ACHN (cell line): Measurements from ENCODE around the gene CELF3.
"Not testable (repeated sequence)": the region's sequence is repeated elsewhere in the genome, so short reads cannot be mapped to it uniquely, and the experiment has no call there.

Experiments
- DNase-seq: peaks from one replicate; pipeline ENCODE4 v3.0.0-alpha.2; 2015
- in situ Hi-C: cut with HindIII; loops from 2 replicates; pipeline ENCODE4 v1.10.0; 2017; ENCODE audit warnings: low sequenced_read_pairs, low pct_ligation_motif_present, low pct_unique_long_range_greater_than_20kb

Gene CELF3

GRCh38 chr1:151706464-151707415 is 9.9 kb downstream of the CELF3 start:
- in situ Hi-C loops, result no loop called here
- DNase-seq, result no peak

DNA sequence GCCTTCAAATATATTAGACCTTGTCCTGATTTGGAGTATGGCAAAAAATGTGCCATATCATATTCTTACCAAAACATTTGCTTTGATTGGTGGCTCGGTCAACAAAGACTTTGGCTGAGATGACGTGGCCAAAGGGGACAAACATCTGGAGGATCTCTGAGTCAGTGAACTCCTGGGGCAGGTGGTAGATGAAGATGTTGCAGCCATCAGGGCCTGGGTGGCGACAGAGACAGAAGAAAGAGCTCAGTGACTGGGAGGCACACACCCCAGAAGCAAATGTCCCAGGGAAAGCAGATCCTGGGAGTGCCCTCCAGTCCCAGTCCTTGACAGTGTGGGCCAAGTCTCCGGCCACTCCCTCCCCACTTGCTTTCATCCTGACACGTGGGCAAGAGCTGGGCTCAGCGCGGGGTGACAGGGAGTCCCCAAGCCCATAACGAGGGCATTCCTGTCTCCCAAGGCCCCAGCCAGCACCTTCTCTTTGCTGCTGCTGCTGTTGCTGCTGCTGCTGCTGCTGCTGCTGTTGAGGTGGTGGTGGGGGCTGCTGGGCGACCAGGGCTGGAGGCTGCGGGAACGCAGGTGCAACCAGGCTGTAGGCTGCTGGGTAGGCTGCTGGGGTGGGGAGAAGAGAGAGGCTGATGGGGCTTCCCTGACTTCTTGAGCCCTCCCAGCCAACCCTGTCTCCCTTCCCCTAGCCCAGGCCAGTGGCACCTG is 10.7 kb downstream of the CELF3 start:
- in situ Hi-C loops, result no loop called here
- DNase-seq, result no peak

DNA sequence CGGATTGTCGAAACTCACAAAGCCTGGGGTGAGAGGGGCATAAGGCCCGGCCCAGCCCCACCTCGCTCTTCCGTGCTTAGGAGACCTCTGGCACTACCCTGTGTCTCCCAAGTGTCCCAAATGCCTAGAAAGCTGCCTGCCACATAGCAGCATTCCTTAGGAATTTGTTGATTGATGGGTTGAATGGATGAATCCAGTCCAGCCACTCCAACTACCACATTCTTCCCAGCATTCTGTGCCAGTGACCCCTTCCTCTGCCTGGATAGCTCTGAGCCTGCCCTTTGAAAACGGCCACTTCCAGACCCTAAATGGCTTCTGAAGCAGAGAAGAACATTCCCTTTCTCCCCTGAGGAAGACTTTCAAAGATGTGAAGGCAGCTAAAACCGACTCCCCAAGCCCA is 11.5 kb downstream of the CELF3 start:
- DNase-seq, result no peak
- in situ Hi-C loops, result no loop called here

- DNase-seq, result no peak
- in situ Hi-C loops, result no loop called here
Observed at GRCh38 chr1:151704246-151704645, 12.4 kb downstream of the CELF3 start.

DNA sequence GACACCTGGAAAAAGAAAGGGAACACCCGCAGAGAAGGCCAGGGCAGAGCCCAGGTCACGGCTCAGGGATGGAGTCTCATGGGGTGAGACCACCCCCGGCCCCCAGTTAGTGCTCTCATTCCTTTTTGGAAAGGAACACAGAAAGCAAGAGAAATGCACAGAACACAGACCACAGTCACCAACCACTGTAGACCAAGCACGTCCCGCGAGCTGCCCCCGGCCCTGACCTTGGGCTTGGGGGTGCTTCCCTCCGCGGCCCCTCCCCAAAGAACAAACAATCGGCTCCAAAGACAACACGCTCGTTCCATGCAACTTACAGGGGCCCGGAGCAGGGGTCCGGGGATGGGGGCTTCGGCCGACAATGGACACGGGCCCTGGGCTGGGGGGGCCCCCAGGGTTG is 12.8 kb downstream of the CELF3 start:
- in situ Hi-C loops, result no loop called here
- no peak for DNase-seq

DNA sequence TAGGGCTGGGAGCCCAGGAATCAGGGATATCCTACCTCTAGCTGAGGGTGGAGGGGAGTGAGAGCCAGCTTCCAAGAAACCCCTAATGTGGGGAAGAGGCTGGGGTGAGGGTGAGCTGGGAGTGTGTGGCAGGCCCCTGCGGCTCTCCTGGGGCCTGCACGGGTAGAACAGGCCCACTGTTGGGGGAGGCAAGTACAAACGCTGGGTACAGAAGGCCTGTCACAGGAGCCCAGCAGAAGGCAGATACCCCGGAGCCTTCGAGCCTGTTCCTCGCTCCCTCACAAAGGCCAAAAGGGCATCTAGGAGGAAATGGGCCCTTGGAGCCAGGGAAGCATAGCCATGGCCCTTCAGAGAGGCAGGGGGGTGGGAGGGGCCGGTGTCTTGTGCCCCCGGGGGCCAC is 13.7 kb downstream of the CELF3 start:
- DNase-seq, result no peak
- in situ Hi-C loops, result no loop called here

- in situ Hi-C loops, result no loop called here
Observed at GRCh38 chr1:151701515-151701914, 15.1 kb downstream of the CELF3 start.

DNA sequence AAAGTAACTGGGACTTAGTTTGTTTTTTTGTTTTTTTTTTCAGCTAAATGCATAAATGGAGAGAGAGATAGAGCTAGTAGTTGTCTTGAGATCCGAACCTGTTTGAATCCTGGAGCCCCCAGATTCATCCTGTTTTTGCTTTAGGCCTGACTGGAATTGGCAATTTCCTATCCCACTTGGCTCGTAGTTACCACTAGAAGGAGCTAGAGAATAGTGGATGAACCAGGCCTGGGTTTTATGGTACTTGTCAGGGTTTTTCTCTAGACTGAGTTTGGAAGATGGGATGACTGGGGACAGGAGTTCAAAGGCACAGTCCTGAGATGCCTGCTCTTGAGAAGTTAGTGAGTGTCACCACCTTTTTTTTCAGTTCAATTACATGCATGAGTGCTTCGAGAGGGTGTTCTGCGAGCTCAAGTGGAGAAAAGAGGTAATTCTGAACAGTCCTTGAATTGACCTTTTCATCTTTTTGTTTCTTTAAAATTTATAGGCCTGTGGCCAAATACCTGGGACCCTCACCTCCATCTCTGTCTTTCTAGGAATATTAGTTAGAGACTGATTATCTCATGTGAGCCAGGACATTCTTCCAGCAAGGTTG is 23.4 kb downstream of the CELF3 start:
- in situ Hi-C loops, result no loop called here
- DNase-seq, result peak; percentile 61

More at GRCh38 chr1:151701515-151701914, 15.1 kb downstream of the CELF3 start:
- no peak for DNase-seq

DNA sequence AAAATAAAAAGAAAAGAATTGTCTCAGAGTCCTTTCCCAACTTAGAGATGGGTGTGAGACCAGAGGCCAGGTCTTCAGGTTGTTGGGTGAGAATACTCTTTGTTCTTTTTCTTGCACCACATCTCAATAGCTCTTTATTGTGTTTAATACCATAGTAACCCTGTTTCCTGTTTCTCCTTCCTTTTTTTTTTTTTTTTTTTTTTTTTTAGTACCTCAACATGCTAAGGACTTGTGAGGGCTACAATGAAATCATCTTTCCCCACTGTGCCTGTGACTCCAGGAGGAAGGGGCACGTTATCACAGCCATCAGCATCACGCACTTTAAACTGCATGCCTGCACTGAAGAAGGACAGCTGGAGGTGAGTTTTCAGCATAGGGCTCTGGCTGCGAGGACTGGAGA is 24.4 kb downstream of the CELF3 start:
- DNase-seq, result no peak
- in situ Hi-C loops, result no loop called here

DNA sequence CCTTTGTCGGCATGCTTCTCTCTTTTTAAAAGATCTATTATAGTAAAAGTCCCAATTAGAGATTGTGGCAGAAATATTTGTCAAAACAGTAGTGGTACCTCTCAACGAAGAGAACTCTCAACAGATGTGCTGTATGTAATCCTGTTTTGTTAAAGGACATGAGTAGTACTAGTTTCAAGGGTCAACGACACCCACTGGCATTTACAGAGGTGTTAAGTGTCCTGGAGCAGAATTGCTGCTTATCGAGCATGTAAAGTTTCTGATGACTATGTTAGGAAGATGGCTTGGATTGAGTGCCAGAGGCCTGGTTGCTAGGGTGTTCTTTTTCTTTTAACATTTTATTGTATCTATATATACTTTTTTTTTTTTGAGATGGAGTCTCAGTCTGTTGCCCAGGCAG is 27.1 kb downstream of the CELF3 start:
- no peak for DNase-seq
- in situ Hi-C loops, result no loop called here

GRCh38 chr1:151686561-151686960 is 30.0 kb downstream of the CELF3 start:
- in situ Hi-C loops, result no loop called here
- DNase-seq, result no peak

GRCh38 chr1:151684128-151684527 is 32.5 kb downstream of the CELF3 start:
- in situ Hi-C loops, result no loop called here
- DNase-seq, result no peak

DNA sequence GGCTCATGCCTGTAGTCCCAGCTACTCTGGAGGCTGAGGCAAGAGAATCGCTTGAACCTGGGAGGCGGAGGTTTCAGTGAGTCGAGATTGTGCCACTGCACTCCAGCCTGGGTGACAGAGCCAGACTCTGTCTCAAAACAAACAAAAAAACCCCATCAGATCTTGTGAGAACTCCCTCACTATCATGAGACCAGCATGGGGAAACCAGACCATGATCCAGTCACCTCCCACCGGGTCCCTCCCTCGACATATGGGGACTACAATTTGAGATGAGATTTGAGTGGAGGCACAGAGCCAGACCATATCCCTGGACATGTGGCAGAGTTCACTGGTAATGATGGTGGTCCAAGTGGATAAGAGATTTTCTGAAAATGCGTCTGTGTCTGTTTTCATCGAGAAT is 33.7 kb downstream of the CELF3 start:
- in situ Hi-C loops, DNase-seq: not testable (repeated sequence)

DNA sequence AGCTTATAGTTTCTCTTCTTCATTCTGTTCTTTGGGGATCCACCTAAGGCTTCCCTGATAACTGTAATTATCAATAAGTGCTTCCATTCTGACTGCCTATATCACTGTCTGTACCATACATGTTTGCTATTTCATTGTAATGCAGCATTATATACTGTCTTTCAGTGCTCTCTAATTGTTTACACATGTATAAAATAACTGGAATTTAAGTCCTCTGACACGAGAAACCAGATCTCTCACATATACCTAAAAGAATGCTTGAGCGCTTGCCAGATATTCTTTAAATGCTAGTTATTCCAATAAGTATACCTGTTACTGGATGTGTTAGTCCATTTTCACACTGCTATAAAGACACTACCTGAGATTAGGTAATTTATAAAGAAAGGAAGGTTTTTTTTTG is 34.7 kb downstream of the CELF3 start:
- in situ Hi-C loops, result no loop called here
- DNase-seq, result no peak

DNA sequence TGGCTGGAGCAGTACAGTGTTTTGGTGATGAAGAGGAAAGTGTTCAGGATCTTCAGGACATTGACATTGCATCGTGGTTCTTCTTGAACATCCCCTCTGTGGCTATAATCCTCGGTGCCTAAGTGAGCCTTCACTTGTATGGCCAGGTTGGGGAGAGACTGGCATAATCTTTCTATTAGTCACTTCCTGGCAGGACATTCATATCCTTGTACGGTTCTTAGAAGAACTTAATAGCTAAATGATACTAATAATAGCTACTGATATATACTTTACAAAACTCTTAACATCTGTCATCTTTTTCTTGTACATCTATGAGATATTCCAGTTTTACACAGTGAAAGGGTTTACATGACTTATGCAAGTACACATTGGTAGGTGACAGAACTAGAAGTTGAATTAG is 35.8 kb downstream of the CELF3 start:
- peak; percentile 89 for DNase-seq
- in situ Hi-C loops, result no loop called here

- DNase-seq, result peak; percentile 33
- in situ Hi-C loops, result no loop called here
Observed at GRCh38 chr1:151680391-151680790, 36.2 kb downstream of the CELF3 start.

- no peak for DNase-seq
- in situ Hi-C loops, result no loop called here
Observed at GRCh38 chr1:151673407-151673806, 43.2 kb downstream of the CELF3 start.

GRCh38 chr1:151670036-151670675 is 46.4 kb downstream of the CELF3 start:
- DNase-seq, in situ Hi-C loops: not testable (repeated sequence)

GRCh38 chr1:151668090-151668489 is 48.5 kb downstream of the CELF3 start:
- in situ Hi-C loops, result no loop called here
- DNase-seq, result no peak
